GM19351 (cell line): Measurements from ENCODE around the gene SAYSD1.

Experiments
- ATAC-seq: cut with Tn5 transposase; IDR thresholded peaks from one replicate; pipeline ENCODE4 v1.9.1; 2021; ENCODE audit warnings: mild to moderate bottlenecking, moderate library complexity; ENCODE audit not compliant: unreplicated experiment

SAYSD1 gene

GRCh38 chr6:39058471-39059147 lies 56.4 kb downstream of the SAYSD1 start:
- no peak for ATAC-seq

DNA sequence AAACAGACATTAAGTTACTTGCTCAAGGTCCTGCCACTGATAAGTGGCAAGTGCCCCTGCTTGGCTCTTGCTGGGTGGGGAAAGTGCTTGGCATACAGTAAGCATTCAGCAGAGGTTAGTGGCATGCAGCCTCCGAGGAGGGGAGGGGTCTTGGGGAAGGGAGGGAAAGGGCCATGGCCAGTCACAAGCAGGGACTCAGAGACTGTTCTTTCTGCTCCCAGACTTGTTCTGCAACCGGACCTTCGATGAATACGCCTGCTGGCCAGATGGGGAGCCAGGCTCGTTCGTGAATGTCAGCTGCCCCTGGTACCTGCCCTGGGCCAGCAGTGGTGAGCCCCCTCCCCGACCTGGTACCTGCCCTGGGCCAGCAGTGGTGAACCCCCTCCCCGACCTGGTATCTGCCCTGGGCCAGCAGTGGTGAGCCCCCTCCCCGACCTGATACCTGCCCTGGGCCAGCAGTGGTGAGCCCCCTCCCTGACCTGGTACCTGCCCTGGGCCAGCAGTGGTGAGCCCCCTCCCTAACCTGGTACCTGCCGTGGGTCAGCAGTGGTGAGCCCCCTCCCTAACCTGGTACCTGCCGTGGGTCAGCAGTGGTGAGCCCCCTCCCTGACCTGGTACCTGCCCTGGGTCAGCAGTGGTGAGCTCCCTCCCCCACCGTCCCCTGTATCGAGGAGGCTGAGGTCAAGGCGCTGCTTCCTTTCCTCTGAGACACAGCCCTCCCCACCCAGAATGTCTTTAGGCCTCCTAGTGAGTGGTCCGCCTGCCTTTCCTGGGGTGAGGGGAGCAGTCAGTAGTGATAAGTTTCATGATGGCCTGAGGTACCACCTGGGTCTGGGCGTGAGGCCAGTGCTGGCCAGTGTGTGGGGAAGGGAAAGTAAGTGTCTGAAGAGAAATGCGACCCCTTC lies 57.5 kb downstream of the SAYSD1 start:
- ATAC-seq = no peak

DNA sequence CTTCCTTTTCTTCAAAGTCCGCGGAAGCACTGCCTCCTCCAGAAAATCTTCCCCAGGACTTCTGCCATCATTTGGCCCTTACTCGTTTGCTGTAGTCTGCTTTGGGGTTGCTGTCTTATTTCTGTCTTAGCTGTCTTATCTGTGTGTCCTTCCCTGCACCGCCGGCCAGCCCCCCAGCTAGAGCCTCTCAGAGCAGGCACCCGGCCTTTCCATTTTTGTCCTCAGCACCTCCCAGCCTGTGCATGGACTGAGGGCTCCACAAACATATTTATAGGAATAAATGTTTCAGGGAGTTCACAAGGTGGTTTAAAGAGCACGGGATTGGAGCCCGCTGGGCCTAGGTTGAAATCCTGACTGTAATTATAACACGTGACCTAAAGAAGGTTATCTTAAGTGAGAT lies 58.3 kb downstream of the SAYSD1 start:
- no peak for ATAC-seq

DNA sequence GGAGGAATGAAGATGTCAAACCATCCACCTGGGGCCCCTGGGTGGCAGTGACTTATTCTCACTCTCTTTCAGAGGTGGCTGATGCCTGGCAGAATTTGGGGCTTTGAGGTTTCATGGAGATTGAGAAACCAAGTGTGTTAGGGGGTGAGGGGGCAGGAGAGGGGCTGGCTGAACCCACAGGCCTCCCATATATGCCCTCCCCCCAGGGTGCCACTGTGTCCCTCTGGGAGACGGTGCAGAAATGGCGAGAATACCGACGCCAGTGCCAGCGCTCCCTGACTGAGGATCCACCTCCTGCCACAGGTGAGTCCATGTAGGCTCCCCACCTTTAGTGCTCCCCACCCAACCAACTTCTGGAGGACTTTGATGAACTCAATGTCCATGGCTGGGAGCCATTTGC lies 58.8 kb downstream of the SAYSD1 start:
- ATAC-seq = no peak

GRCh38 chr6:39055661-39056060 lies 59.3 kb downstream of the SAYSD1 start:
- ATAC-seq = no peak

DNA sequence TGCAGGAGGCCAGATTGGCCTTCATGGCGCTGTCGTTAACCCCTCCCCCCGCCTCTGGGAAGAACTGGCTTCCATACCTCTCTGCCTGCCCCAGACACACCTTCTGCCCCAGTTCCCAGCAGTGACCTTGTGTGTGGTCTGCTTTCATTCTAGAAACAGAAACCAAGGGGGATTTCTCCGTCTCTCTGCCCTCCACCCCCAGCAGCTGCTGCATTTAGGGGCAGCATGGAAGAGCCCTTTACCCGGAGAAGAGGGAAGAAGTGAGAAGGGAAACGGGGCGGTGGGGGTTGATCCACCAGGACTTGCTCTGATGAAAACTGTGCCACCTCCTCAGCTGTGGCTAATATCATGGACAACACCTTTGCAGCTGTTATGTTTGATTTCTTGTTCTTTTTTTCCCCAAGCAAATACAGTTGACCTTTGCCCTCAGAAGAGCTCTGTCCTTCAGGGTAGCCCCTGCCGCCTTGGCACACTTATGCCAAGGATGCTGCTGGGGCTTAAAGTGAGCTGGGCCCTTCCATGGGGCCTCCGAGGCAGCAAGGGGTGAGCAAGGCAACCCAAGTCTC lies 60.3 kb downstream of the SAYSD1 start:
- no peak for ATAC-seq
